ENCODE data around the gene GRB2. TPM values are rescaled to one million over a fixed set of nuclear protein-coding genes. Genes with fewer than 3 reads are reported as not detected.
"Not testable (repeated sequence)": the region's sequence is repeated elsewhere in the genome, so short reads cannot be mapped to it uniquely, and the experiment has no call there.

Gene GRB2
- total and polyA plus RNA-seq, 2 experiments from 2014 or later, result 132 to 198 TPM

GRCh38 chr17:75370286-75370915 lies 35.1 kb downstream of the GRB2 start:
- Histone ChIP-seq H3K36me3 (no peaks in the 10 kb centered on the region), H3K27ac (peak overlapping the region; percentile 40), H3K27me3 (no peaks in the 10 kb centered on the region), H3K9me3 (ENCODE audit: low read depth) (no peaks in the 10 kb centered on the region), H3K4me1 (ENCODE audit: low read depth) (peaks cover under 1% of the 10 kb centered on the region), H3K4me3 (no peak overlapping the region)
- TF ChIP-seq CTCF (IDR thresholded peaks at IDR 0.05; ENCODE audit: low read depth, low read length), result no peak
- DNase-seq (ENCODE audit: low read depth in 1 of 2, low spot score in 1 of 2), result no peak

- H3K36me3 ChIP-seq; DNase-seq (ENCODE audit: low read depth in 1 of 2, low spot score in 1 of 2): not testable (repeated sequence)
Observed at GRCh38 chr17:75367838-75368789, 37.4 kb downstream of the GRB2 start.

GRCh38 chr17:75367312-75367711 lies 38.2 kb downstream of the GRB2 start:
- Histone ChIP-seq H3K4me1 (ENCODE audit: low read depth) (peaks cover 3% of the 10 kb centered on the region), H3K36me3 (no peaks in the 10 kb centered on the region), H3K27me3 (no peaks in the 10 kb centered on the region), H3K27ac (no peak overlapping the region), H3K4me3 (no peak overlapping the region), H3K9me3 (ENCODE audit: low read depth) (no peaks in the 10 kb centered on the region)
- DNase-seq (ENCODE audit: low read depth in 1 of 2, low spot score in 1 of 2), result no peak
- no peak for TF ChIP-seq CTCF (IDR thresholded peaks at IDR 0.05; ENCODE audit: low read depth, low read length)

More at GRCh38 chr17:75367838-75368789, 37.4 kb downstream of the GRB2 start:
- not testable (repeated sequence) for H3K27ac ChIP-seq; H3K27me3 ChIP-seq; H3K4me1 ChIP-seq (ENCODE audit: low read depth); H3K9me3 ChIP-seq (ENCODE audit: low read depth); H3K4me3 ChIP-seq

GRCh38 chr17:75366432-75366831 lies 39.0 kb downstream of the GRB2 start:
- no peak for TF ChIP-seq CTCF (IDR thresholded peaks at IDR 0.05; ENCODE audit: low read depth, low read length)
- no peak for DNase-seq (ENCODE audit: low read depth in 1 of 2, low spot score in 1 of 2)
- H3K4me1 ChIP-seq (ENCODE audit: low read depth), result peaks cover 11% of the 10 kb centered on the region
- no peaks in the 10 kb centered on the region for H3K36me3 ChIP-seq
- H3K4me3 ChIP-seq, result no peak overlapping the region
- H3K27ac ChIP-seq, result no peak overlapping the region
- H3K27me3 ChIP-seq, result no peaks in the 10 kb centered on the region
- H3K9me3 ChIP-seq (ENCODE audit: low read depth), result no peaks in the 10 kb centered on the region

- DNase-seq (ENCODE audit: low read depth in 1 of 2, low spot score in 1 of 2), result no peak
- H3K9me3 ChIP-seq (ENCODE audit: low read depth), result no peaks in the 10 kb centered on the region
- no peak for TF ChIP-seq CTCF (IDR thresholded peaks at IDR 0.05; ENCODE audit: low read depth, low read length)
- no peaks in the 10 kb centered on the region for H3K27me3 ChIP-seq
- H3K36me3 ChIP-seq, result no peaks in the 10 kb centered on the region
- H3K4me3 ChIP-seq, result no peak overlapping the region
- H3K4me1 ChIP-seq (ENCODE audit: low read depth), result peaks cover 11% of the 10 kb centered on the region
- H3K27ac ChIP-seq, result no peak overlapping the region
Observed at GRCh38 chr17:75365931-75366275, 39.6 kb downstream of the GRB2 start.

Data from cardiac muscle cell (in vitro differentiated cells and primary cell).